Ramos (cell line): ENCODE data around the gene STPG4.

Source experiments
- in situ Hi-C: fragments of 300-500 bp; cut with MboI; formaldehyde crosslinking; loops from one replicate; pipeline ENCODE4 v1.14.3; 2022; ENCODE audit warnings: low sequenced_read_pairs; ENCODE audit not compliant: unreplicated experiment

Gene STPG4

DNA sequence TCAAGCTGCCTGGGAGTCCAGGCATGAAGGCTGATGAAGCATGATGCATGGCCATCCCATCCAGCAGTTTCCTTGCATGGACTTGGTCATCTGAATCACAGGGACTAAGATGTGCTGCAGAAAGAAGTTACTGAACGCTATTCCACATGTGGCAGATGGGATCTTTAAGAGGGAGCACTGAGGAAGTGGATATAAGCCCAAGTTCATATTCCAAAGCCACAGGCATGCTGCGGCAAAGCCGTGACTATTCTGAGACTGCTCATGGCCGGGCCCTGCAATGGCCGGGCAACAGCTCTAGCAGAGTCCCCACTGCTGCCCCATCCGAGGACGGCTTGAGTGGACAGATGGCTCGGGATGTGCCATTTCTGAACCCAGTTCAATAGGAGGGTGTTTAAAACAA, 61.5 kb downstream of the STPG4 start:
- in situ Hi-C loops, result no loop called here

DNA sequence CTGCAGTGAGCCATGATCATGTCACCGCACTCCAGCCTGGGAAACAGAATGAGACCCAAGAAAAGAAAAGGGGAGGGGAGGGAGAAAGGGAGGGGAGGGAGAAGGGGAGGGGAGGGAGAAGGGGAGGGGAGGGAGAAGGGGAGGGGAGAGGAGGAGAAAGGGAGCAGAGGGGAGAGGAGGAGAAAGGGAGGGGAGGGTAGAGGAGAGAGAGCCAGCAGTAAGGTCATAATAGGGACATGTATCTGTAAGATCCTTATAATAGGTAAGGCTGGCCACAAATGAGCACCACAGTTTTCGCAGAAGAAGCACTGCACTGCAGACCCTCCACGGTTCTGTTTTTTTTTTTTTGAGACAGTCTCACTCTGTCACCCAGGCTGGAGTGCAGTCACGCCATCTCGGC, 62.6 kb downstream of the STPG4 start:
- in situ Hi-C loops, result no loop called here

DNA sequence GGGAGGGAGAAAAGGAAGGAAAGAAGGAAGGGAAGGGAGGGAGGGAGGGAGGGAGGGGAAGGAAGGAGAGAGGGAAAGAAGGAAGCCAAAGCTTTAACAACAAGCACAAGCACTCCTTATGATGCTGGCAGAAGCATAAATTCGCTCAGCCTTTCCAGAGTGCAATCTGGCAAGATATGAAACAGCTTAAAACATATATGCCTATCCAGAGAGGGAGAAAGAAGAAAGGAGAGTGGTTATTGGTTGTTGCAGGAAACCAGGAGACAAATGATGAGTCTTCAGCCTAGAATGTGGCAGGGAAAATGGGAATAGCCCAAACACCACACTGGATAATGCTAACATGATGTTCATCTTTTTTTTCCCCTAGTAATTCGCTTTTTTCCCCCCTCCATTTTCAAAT, 64.0 kb downstream of the STPG4 start:
- in situ Hi-C loops, result no loop called here

DNA sequence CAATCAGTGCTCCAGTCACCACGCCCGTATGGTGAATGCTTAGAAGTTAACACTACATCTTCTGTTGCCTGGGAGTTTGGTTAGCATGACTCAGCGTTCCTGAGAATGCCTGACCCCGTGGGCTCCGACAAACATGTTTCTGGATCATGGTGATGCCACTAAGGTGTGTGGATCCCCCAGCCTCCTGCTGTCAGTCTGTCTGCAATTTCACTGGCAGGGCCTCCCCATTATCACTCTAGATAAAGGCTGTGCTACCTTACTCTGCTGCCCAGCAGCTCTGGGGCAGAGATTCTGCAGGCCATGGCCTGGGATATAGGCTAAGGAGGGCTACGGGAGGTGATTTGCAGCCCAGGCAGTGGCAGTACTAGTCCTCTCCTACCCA, 66.0 kb downstream of the STPG4 start:
- in situ Hi-C loops, result no loop called here

DNA sequence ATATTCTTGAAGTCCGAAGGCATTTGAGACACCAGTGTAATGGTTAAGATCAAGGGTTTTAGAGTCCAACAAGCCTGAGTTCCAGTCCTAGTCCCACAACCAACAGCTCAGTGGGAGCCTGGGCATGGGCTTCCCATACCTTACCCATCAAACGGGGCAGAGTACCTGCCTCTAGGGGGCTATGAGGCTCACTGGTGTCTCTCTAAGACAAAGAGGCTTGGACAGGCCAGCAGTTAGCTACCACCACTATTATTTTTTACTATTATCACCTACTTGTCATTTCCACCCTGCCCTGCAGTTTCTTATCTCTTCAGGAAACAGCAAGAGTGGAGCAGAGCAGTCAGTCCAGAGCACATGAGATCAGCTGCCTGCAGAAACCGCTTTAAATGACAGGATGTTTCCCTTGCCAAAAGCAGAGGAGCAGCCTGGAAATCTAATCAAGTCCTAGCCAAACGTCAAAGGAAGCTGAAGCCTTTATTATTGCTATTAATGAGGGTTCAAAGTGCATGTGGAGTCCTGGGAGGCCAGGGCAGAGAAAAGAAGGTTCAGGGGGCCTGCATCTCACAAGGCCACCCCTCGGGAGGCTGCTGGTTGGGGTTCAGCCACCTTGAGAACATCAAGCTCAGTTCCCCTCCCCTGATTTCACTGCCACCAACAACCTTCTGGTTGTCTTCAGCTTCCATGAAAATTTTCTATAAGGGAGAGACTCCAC, 66.6 kb downstream of the STPG4 start:
- in situ Hi-C loops, result no loop called here

DNA sequence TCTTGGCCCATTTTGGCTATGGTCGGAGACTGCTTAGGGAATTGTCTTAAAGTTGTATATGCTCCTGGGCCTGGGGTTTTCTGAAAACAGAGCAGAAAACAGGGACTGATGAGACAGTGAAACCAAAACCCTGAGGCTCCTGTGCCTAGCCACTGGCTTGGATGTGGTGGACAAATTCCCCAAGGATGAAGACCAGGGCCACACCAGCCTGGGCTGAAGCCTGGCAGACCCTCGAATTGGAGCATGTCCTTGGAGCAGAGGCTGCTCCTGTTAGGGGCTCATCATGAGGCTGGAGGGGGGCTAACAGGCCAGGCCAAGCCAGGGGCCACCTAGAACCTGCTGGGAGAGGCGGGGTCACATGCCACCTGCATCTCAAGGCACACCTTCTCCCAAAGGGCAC, 68.1 kb downstream of the STPG4 start:
- in situ Hi-C loops, result no loop called here

DNA sequence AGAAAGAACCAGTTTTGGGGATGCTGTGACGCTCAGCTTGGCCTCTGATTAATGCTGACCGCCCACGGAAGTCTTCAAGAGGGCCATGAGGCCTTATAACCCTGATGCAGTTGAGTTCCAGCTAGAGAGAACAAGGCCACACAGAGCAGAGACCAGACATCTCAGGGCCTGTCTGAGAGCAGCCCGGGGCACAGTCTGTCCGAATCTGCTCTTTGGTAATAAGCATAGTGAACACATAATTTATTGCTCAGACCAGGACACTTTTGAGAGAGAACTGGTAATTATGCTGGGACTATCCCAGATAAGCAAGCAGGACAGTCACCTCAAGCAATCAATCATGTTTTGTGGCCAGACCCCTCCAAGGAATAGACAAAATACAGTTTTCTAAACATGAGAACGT, 68.5 kb downstream of the STPG4 start:
- in situ Hi-C loops, result no loop called here

DNA sequence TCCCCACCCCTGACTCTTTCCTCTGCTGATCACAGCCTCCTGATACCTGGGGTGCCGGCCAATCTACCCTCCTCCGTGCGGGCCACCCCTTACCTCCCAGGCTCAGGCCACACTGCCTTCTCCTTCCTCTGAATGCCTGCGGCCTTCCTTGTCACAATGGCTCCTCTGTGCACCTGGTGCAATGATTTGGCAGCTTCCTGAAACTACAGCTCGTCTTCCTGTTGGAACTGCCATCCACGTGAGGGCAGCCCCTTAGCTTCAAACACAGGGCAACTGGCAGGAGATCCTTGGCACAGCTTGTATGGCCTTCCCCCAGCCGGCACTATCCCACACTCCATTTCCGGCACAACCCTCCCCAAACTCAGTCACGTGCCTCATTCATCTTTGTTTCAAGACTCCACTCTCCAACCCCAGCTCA, 69.0 kb downstream of the STPG4 start:
- in situ Hi-C loops, result no loop called here

DNA sequence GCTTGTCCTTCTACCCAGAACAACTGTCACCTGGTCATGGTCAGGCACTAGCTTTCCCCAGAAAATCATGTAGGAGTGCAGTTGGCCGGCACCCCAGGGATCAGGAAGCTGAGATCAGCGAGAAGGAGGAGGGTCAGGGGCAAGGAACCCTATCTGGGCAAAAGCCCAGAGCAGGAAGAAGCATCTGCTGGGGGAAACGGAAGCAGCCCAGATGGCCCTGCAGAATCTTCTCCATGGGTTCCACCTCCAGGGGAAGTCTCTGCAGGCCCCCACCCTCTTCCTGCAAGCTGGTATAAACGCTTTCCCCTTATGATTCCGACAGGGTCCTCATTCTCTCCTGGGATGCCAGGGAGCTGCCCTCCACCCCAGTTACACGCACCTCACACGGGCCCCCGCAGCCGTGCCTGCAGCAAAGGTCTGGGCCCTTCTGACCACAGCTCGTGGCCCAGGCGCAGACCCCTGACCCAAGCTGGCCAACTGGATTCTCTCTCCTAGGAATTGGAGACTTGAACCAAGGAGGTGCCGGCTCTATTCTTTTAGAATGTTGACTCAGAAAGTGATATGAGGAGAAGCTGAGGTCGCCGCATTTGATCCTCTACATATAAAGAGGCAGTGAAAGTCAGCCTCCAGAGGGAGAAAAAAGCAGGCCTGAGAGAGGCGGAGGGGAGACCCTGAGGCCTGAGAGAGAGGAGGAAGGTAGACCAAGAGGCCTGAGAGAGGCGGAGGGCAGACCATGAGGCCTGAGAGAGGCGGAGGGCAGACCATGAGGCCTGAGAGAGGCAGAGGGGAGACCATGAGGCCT, 71.0 kb downstream of the STPG4 start:
- in situ Hi-C loops, result no loop called here

DNA sequence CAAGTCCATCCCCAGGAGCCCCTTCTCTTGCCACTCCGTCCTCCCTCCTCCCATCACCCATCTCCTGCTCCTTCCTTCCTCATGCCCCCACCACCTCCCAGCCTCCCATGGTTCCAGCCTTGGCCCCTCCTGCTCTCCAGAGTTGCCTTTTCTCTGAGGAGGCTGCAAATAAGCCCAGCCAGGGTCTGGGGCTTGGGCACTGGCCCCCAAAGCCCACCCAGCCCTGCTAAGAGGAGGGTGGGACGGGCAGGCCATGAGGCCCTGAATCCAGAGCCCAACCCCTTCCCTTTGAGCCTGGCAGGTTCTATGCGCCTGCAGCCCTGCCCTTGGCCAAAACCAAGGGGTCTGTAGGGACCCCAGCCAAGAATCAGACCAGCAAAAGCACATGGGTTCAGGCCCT, 71.6 kb downstream of the STPG4 start:
- in situ Hi-C loops, result no loop called here

DNA sequence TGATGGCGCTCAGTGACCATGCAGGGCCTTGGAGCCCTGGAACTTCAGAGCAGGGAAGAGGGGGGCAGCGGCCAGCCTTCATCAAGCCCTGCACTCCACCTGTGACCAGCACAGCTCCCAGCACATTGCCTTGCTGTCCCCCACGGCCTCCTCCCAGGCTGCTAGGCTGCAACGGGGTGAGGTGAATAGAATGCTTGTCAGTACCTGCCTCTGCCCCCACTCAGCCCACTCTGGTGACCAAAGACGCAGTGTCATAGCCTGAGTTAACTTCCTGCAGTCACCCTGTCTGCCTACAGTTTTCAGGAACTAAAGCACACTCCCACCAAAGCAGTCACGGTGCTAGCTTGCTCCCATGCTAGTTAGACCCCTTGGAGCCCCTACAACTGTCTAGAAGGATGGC, 72.1 kb downstream of the STPG4 start:
- in situ Hi-C loops, result no loop called here

DNA sequence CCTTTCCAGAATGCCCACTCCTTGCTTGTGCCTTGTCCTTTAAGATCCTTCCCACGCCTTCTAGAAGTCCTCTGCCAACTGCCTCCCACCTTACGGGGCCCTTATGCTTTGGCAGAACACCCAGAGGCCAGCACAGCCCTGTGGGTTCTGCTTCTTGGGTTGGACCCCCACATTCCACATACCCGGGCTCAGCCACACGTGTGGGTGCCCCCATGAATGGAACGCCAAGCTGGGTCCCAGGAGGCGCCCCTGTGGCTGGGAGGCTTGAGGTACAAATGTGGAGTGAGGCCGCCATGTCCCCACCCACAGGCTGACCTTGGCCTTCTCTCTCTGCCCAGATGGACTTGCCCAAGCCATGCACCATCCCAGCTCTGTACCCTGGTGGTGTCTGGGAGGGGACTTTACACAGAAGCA, 74.2 kb downstream of the STPG4 start:
- in situ Hi-C loops, result no loop called here

DNA sequence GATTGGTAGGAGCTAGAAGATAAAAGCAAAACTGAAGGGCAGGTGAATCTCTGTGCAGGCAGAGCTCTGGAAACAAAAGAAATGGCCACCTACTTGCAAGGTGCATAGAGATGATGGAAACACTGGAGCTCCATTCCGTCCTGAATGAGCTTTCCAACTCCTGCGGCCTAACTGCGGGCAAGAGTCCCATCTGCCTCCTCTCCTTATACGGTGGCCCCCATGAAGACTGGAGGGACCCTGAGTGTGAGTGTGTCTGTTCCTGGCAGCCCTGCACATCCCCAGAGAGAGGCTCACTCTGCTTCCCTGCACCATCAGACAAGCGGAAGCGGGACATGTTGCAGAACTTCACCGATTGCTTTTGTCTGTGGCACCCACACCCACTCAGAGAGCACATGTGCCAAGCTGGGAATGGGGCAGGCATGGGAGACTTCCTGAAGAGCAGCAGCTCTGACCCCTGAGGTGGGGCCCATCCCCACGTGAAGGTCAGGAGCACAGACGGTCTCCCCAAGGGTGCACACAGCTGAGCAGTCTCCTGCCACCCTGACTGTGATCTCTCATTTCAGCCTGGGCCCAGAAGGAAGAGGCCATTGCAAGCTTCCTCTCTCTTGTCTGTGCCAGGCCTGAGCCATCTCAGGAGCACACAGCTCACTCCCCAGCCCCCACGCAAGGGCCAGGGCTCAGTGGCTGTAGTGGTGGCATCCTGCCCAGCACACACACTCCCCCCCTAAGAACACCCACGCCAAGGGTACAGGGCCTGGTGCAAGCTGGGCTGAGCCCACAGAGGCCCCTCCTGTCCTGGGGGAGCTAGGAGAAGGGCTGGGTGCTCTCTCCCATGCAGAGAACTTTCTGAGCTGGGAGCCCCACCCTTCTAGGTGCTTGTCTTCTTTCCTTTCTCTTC, 75.3 kb downstream of the STPG4 start:
- in situ Hi-C loops, result no loop called here

DNA sequence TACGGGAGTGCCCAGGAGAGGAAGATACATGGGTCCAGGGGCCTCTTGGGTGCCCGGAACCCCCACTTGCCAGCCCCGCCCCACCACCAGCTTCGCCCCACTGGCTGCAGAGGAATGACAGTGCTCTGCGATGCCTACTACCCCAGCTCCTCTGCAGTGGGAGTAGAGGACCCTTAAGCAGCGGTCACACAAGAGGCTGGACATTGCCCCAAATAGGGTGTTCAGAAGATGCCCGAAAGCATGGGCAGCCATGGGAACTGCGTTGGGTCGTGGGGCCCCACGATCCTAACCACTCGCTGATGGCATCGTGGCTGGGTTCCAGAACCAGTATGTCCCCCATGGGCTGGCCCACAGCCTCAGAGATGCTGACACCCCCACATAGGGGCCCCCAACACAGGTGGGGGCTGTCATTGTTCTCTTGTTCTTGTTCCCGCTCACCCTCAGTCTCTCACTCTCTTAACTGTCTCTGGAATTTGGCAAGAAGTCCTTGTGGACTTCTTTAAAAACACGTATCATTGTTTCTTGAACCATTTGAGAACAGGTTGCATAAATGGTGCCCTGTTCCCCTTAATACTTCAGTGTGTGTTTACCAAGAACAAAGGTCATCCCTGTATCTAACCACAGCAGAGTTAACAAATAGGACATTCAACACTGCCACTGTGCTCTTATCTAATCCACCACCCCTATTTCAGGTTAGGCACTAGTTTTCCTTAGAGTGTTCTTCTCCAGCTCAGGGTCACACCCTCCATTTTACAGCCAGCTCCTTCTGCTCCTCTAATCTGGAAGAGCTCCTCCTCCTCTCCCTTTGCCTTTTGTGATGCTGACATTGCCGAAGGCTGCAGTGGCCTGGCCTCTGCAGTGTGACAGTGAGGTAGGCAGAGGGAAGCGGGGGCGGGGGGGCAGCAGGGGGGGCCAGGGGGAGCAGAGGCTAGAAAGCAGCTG, 76.3 kb downstream of the STPG4 start:
- in situ Hi-C loops, result no loop called here

DNA sequence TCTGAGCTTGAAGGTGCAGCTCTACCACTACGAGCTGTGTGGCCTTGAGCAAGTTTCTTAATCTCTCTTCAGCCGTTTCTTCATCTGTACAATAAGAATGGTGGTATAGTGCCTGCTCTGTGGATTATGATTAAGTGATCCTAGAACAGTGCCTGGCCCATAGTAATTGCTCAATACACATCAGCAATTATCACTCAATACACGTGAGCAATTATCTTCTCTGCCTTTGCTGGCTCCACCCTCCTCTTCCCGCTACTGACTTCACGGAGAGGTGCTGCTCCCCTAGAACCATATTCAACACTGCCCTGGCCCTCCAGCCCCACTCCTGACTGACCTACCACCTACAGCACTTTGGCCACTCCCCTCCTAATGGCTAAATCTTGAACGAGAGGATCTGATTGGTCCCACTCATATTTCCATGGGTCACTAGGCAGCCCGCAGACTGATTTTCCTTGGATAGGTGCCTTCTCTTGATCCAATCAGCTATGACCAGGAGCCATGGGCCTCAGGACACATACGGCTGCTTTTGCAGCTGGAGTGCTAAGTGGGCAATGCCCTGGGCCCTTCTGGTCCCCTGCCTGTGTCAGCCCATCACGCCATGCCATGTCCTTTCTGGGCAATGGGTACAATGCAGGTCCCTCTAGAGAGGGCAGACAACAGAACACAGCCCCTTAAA, 77.5 kb downstream of the STPG4 start:
- in situ Hi-C loops, result no loop called here

DNA sequence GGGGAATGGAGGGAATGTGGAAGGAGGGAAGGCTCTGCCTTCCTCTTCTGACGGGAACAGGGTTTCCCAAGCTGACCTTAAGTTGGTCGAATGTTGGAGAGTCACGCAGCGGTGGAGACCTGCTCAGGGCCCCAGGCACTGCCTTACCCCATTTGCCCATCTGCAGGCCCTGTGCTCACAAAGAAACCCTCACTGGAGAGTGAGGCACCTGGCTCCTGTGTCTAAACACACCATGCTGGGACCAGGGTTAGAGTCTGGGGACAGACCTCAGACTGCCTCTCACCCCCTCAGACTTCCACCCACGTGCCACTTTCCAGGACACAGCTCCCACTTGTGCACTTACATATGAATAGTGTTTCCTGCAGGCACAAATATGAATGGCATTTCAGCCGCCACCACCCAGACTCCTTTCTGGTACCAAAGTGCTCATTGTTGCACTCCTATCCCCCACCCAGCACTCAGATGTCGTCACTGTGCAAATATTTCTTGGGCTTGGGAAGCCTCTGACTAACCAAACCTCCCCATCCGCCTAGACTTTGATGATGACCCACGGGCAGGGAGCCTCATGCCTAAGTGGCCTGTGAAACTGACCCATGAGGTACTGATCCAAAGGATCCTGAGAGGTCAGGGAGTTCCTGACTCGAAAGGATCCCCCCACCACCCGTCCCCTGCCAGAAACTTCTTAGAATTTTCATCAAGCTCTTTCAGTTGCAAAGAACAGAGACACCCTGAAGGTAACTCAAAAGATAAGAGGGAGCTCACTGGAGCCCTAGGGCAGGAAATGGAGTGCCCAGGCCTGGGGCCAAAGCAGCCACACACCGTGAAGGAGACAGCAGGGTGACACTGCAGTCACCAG, 78.3 kb downstream of the STPG4 start:
- in situ Hi-C loops, result no loop called here

DNA sequence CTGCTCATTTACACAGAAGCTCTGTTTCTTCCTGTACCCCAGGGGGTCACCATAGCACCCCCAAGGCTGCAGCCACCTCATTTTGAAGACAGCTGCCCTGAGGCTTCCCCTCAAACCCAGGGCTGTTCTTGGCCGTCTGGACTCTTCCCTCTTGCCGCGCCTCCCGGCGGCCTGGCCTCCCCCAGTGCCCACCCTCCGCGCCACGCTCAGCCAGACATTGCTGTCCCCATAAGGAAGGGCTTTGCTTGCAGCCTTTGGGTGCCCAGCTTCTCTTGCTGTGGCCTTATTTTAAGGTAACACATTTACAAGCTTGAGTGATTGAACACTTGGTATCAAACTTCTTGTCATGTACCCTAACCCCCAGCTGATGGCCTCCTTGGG, 79.0 kb downstream of the STPG4 start:
- in situ Hi-C loops, result no loop called here

DNA sequence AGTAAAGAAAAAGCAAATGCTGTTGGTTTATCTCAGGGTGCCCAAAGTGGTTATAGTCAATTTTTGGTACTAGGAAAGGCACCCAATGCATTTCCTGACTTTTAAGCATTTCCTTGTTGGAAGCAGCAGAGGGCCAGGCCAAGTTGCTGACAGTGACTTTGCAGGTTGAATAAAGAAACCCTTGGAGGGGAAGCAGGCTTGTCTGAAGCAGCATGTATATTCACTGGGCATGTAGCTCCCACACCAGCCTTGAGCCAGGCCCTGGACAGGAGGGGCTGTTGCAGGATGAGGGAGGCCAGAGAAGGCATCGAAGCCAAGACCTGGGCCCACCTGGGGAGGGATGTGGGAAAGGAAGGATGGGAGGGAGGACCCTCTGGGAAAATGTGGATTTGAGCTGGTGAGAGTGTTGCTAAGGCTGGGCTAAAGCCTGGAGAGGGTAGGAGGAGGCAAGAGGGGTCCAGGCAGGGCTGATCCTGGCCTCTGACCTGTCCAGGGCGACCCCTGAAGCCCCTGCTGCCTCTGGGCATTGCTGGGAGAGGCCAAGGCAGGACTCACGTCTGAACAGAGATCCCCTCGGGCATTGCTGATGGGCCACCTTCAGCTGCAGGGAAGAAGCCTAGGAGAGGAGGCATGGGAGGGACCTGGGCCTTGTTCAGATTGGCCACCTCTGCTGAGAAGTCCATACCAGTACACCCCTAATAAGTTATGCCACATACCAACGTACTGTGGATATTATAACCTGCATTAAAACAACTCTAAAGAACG, 79.6 kb downstream of the STPG4 start:
- in situ Hi-C loops, result no loop called here
